Measurements from ENCODE around the gene TERT. TPM values are rescaled to one million over a fixed set of nuclear protein-coding genes. Genes with fewer than 3 reads are reported as not detected.
"Not testable (repeated sequence)": the region's sequence is repeated elsewhere in the genome, so short reads cannot be mapped to it uniquely, and the experiment has no call there.

TERT gene
- total RNA-seq, 2 donors from 2014 or later = 7.1 to 9.8 TPM

- WGBS, 2 experiments (ENCODE audit: insufficient coverage in 1 of 2, insufficient read length in 1 of 2) = 94 to 95% methylated on average over 20 to 23 of the region's 23 CpGs
- Histone ChIP-seq H3K4me3 (ENCODE audit: low read length) (no peak overlapping the region), H3K9me3 (ENCODE audit: control insufficient read depth, low read length) (peaks cover 28% of the 10 kb centered on the region), H3K36me3 (ENCODE audit: control insufficient read depth, insufficient read depth, low read length) (peaks cover 77% of the 10 kb centered on the region), H3K4me1 (ENCODE audit: control insufficient read depth, insufficient read depth, low read length) (no peaks in the 10 kb centered on the region), H3K27me3 (ENCODE audit: control insufficient read depth, insufficient read depth, low read length, poor library complexity, severe bottlenecking) (no peaks in the 10 kb centered on the region), H3K9ac (ENCODE audit: extremely low read depth, low read length, poor library complexity, severe bottlenecking) (no peak overlapping the region), H3K27ac (ENCODE audit: low read depth, low read length) (no peak overlapping the region)
- Mint-ChIP-seq H3K27ac (no peak overlapping the region), H3K4me3 (no peak overlapping the region), H3K36me3 (ENCODE audit: low read depth) (peaks cover 77% of the 10 kb centered on the region), H3K27me3 (ENCODE audit: insufficient read depth) (no peaks in the 10 kb centered on the region), H3K9me3 (peaks cover 2% of the 10 kb centered on the region), H3K4me1 (peaks cover 3% of the 10 kb centered on the region)
- no peak for DNase-seq
- no peak for TF ChIP-seq CTCF (conservative IDR thresholded peaks at IDR 0.05)
These were observed 35.4 kb upstream of the TERT start for GRCh38 chr5:1330146-1330846.

- Mint-ChIP-seq H3K4me3 (no peak overlapping the region), H3K36me3 (ENCODE audit: low read depth) (peaks cover 73% of the 10 kb centered on the region), H3K27ac (peak overlapping the region; percentile 89), H3K4me1 (peaks cover 3% of the 10 kb centered on the region), H3K27me3 (ENCODE audit: insufficient read depth) (no peaks in the 10 kb centered on the region), H3K9me3 (peaks cover 2% of the 10 kb centered on the region)
- Histone ChIP-seq H3K27ac (ENCODE audit: low read depth, low read length) (peak overlapping the region; percentile 11), H3K27me3 (ENCODE audit: control insufficient read depth, insufficient read depth, low read length, poor library complexity, severe bottlenecking) (no peaks in the 10 kb centered on the region), H3K36me3 (ENCODE audit: control insufficient read depth, insufficient read depth, low read length) (peaks cover 83% of the 10 kb centered on the region), H3K9ac (ENCODE audit: extremely low read depth, low read length, poor library complexity, severe bottlenecking) (no peak overlapping the region), H3K9me3 (ENCODE audit: control insufficient read depth, low read length) (peaks cover 30% of the 10 kb centered on the region), H3K4me3 (ENCODE audit: low read length) (peak overlapping the region; percentile 27), H3K4me1 (ENCODE audit: control insufficient read depth, insufficient read depth, low read length) (no peaks in the 10 kb centered on the region)
- 94 to 98% methylated on average over 8 to 9 of the region's 9 CpGs for WGBS, 2 experiments (ENCODE audit: insufficient coverage in 1 of 2, insufficient read length in 1 of 2)
- no peak for TF ChIP-seq CTCF (conservative IDR thresholded peaks at IDR 0.05)
- no peak for DNase-seq
These were observed 34.3 kb upstream of the TERT start for GRCh38 chr5:1329111-1329579.

- H3K9me3 ChIP-seq (ENCODE audit: control insufficient read depth, low read length) = peaks cover 30% of the 10 kb centered on the region
- H3K4me3 ChIP-seq (ENCODE audit: low read length) = peak overlapping the region; percentile 27
- H3K9me3 Mint-ChIP-seq; H3K4me1 ChIP-seq (ENCODE audit: control insufficient read depth, insufficient read depth, low read length); H3K4me1 Mint-ChIP-seq; H3K4me3 Mint-ChIP-seq; H3K27me3 ChIP-seq (ENCODE audit: control insufficient read depth, insufficient read depth, low read length, poor library complexity, severe bottlenecking); H3K27me3 Mint-ChIP-seq (ENCODE audit: insufficient read depth): not testable (repeated sequence)
- DNase-seq = peak; percentile 38
- WGBS, 2 experiments (ENCODE audit: insufficient coverage in 1 of 2, insufficient read length in 1 of 2) = 89 to 91% methylated on average over 7 of the region's 7 CpGs
- H3K27ac ChIP-seq (ENCODE audit: low read depth, low read length) = peak overlapping the region; percentile 91
- H3K36me3 ChIP-seq (ENCODE audit: control insufficient read depth, insufficient read depth, low read length) = peaks cover 83% of the 10 kb centered on the region
- Mint-ChIP-seq H3K27ac (peak overlapping the region; percentile 89), H3K36me3 (ENCODE audit: low read depth) (peaks cover 73% of the 10 kb centered on the region)
- H3K9ac ChIP-seq (ENCODE audit: extremely low read depth, low read length, poor library complexity, severe bottlenecking) = peak overlapping the region; percentile 59
These were observed 33.6 kb upstream of the TERT start for GRCh38 chr5:1328237-1329110.

DNA sequence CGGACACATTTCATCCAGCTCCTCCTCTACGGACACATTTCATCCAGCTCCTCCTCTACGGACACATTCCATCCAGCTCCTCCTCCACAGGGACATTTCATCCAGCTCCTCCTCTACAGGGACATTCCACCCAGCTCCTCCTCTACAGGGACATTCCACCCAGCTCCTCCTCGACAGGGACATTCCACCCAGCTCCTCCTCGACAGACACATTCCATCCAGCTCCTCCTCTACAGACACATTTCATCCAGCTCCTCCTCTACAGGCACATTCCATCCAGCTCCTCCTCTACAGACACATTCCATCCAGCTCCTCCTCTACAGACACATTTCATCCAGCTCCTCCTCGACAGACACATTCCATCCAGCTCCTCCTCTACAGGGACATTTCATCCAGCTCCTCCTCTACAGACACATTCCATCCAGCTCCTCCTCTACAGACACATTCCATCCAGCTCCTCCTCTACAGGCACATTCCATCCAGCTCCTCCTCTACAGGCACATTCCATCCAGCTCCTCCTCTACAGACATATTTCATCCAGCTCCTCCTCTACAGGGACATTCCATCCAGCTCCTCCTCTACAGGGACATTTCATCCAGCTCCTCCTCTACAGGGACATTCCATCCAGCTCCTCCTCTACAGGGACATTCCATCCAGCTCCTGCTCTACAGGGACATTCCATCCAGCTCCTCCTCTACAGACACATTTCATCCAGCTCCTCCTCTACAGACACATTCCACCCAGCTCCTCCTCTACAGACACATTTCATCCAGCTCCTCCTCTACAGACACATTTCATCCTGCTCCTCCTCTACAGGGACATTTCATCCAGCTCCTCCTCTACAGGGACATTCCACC, 32.3 kb upstream of the TERT start:
- H3K4me3 Mint-ChIP-seq; H3K27me3 ChIP-seq (ENCODE audit: control insufficient read depth, insufficient read depth, low read length, poor library complexity, severe bottlenecking); H3K4me3 ChIP-seq (ENCODE audit: low read length); H3K4me1 Mint-ChIP-seq; H3K27me3 Mint-ChIP-seq (ENCODE audit: insufficient read depth); H3K4me1 ChIP-seq (ENCODE audit: control insufficient read depth, insufficient read depth, low read length); H3K9me3 Mint-ChIP-seq: not testable (repeated sequence)
- 83 to 88% methylated on average over 6 of the region's 6 CpGs for WGBS, 2 experiments (ENCODE audit: insufficient coverage in 1 of 2, insufficient read length in 1 of 2)
- peaks cover 30% of the 10 kb centered on the region for H3K9me3 ChIP-seq (ENCODE audit: control insufficient read depth, low read length)
- H3K9ac ChIP-seq (ENCODE audit: extremely low read depth, low read length, poor library complexity, severe bottlenecking) = peak overlapping the region; percentile 49
- peak overlapping the region; percentile 97 for H3K27ac Mint-ChIP-seq
- H3K36me3 ChIP-seq (ENCODE audit: control insufficient read depth, insufficient read depth, low read length) = peaks cover 82% of the 10 kb centered on the region
- peaks cover 70% of the 10 kb centered on the region for H3K36me3 Mint-ChIP-seq (ENCODE audit: low read depth)
- DNase-seq = peak; percentile 44
- peak overlapping the region; percentile 90 for H3K27ac ChIP-seq (ENCODE audit: low read depth, low read length)

- H3K27me3 ChIP-seq (ENCODE audit: control insufficient read depth, insufficient read depth, low read length, poor library complexity, severe bottlenecking); H3K4me1 Mint-ChIP-seq; H3K4me3 ChIP-seq (ENCODE audit: low read length); H3K9me3 Mint-ChIP-seq; H3K27me3 Mint-ChIP-seq (ENCODE audit: insufficient read depth); H3K4me3 Mint-ChIP-seq; H3K4me1 ChIP-seq (ENCODE audit: control insufficient read depth, insufficient read depth, low read length): not testable (repeated sequence)
- peaks cover 81% of the 10 kb centered on the region for H3K36me3 ChIP-seq (ENCODE audit: control insufficient read depth, insufficient read depth, low read length)
- Mint-ChIP-seq H3K36me3 (ENCODE audit: low read depth) (peaks cover 69% of the 10 kb centered on the region), H3K27ac (peak overlapping the region; percentile 97)
- peak overlapping the region; percentile 41 for H3K9ac ChIP-seq (ENCODE audit: extremely low read depth, low read length, poor library complexity, severe bottlenecking)
- peaks cover 30% of the 10 kb centered on the region for H3K9me3 ChIP-seq (ENCODE audit: control insufficient read depth, low read length)
- peak; percentile 11 for DNase-seq
- WGBS, 2 experiments (ENCODE audit: insufficient coverage in 1 of 2, insufficient read length in 1 of 2) = 90 to 94% methylated on average over 5 of the region's 5 CpGs
- peak overlapping the region; percentile 44 for H3K27ac ChIP-seq (ENCODE audit: low read depth, low read length)
These were observed 31.6 kb upstream of the TERT start for GRCh38 chr5:1326532-1326875.
